ENCODE results near the gene PITX3.

Gene PITX3

DNA sequence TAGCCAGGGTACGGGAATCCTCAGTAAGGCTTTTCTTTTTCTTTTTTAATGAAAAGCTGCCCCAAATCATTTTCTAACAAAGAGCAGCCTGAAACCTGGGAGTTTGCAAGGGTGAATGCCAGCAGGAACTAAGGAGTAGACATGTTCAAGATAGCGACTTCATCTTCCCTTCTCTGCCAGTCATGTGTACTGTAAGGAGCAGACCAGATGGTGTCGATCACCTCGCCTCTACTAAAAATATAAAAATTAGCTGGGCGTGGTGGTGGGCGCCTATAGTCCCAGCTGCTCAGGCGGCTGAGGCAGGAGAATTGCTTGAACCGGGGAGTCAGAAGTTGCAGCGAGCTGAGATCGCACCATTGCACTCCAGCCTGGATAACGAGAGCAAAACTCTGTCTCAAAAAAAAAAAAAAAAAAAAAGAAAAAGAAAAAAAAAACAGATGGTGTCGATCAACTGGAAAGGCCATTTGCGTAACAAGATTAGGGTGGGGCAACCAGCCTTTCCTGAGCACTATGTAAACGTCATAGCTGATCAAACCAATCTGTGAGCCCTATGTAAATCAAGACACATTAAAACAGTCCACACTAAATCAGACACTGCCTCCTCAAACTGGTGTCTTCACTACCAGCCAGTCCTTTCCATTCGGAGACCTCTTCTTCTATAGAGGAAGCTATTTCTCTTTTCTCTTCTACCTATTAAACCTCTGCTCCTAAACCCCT lies 55.3 kb downstream of the PITX3 start:
- H3K4me3 ChIP-seq (ENCODE audit: low read depth, low read length) = no peak overlapping the region
- DNase-seq (ENCODE audit: low read depth) = peak; percentile 29
- TF ChIP-seq MYC (IDR thresholded peaks at IDR 0.05; ENCODE audit: low read depth, low read length) = no peak
- TF ChIP-seq POLR2A (IDR thresholded peaks at IDR 0.05; ENCODE audit: extremely low read depth, insufficient read length) = no peak
- TF ChIP-seq, protein P1, sequence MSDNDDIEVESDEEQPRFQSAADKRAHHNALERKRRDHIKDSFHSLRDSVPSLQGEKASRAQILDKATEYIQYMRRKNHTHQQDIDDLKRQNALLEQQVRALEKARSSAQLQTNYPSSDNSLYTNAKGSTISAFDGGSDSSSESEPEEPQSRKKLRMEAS (IDR thresholded peaks at IDR 0.05; ENCODE audit: low read depth, low read length) = no peak

DNA sequence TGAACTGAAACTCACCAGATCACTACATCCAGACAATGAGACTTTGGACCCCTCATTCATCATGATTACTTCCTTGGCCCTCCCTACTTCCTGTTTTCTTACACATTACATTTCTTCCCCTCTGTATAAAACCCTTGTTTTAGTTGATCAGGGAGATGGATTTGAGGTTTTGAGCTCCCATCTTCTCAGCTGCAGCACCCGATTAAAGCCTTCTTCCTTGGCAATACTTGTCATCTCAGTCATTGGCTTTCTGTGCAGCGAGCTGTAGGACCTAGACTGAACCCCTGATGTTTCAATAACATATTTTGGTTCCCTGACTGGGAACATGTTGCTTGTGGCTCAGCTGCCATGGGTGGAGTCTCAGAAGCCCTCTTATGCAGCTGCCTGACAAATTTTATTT lies 56.0 kb downstream of the PITX3 start:
- TF ChIP-seq, protein P1 (IDR thresholded peaks at IDR 0.05; ENCODE audit: low read depth, low read length) = no peak
- no peak for DNase-seq (ENCODE audit: low read depth)
- no peak overlapping the region for H3K4me3 ChIP-seq (ENCODE audit: low read depth, low read length)

DNA sequence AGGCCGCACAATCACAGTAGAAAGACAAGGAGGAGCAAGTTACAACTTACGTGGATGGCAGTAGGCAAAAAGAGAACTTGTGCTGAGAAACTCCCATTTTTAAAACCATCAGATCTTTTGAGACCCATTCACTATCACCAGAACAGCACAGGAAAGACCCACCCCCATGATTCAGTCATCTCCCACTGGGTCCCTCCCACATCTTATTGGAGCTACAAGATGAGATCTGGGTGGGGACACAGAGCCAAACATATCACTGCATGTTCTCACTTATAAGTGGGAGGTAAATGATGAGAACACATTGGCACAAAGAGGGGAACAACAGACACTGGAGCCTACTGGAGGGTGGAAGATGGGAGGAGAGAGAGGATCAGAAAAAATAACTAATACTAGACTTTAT lies 56.7 kb downstream of the PITX3 start:
- H3K4me3 ChIP-seq (ENCODE audit: low read depth, low read length) = no peak overlapping the region
- DNase-seq (ENCODE audit: low read depth) = no peak
- TF ChIP-seq MYC (IDR thresholded peaks at IDR 0.05; ENCODE audit: low read depth, low read length) = no peak
- TF ChIP-seq, protein P1 (IDR thresholded peaks at IDR 0.05; ENCODE audit: low read depth, low read length) = no peak
- TF ChIP-seq POLR2A (IDR thresholded peaks at IDR 0.05; ENCODE audit: extremely low read depth, insufficient read length) = no peak
- TF ChIP-seq, protein P2, sequence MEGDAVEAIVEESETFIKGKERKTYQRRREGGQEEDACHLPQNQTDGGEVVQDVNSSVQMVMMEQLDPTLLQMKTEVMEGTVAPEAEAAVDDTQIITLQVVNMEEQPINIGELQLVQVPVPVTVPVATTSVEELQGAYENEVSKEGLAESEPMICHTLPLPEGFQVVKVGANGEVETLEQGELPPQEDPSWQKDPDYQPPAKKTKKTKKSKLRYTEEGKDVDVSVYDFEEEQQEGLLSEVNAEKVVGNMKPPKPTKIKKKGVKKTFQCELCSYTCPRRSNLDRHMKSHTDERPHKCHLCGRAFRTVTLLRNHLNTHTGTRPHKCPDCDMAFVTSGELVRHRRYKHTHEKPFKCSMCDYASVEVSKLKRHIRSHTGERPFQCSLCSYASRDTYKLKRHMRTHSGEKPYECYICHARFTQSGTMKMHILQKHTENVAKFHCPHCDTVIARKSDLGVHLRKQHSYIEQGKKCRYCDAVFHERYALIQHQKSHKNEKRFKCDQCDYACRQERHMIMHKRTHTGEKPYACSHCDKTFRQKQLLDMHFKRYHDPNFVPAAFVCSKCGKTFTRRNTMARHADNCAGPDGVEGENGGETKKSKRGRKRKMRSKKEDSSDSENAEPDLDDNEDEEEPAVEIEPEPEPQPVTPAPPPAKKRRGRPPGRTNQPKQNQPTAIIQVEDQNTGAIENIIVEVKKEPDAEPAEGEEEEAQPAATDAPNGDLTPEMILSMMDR (IDR thresholded peaks at IDR 0.05; ENCODE audit: low read depth, low read length) = no peak
